IMR-90 (cell line): ENCODE data around the gene HNRNPA3. TPM values are rescaled to one million over a fixed set of nuclear protein-coding genes. Genes with fewer than 3 reads are reported as not detected.

Experiments used
- ATAC-seq: fragments of 200-7000 bp; cut with Tn5 transposase; 2 replicates; pipeline ENCODE4 v1.9.1; 2020; ENCODE audit warnings: low read depth, mild to moderate bottlenecking, moderate library complexity
- BruUV-seq: library from RNA; stranded (reverse); fragments of 400-500 nt; replicated peaks from 2 replicates; lab custom pipeline; 2021; lab: Mats Ljungman, UMichigan
- CTCF ChIA-PET: fragments of 300-600 bp; formaldehyde crosslinking; extraction: SDS; loops from one replicate; lab custom pipeline; 2021; ENCODE audit warnings: antibody characterized with exemption; lab: Yijun Ruan, JAX
- POLR2A ChIA-PET: fragments of 300-600 bp; sonication (Branson Sonifier 250); formaldehyde crosslinking; loops from one replicate; lab custom pipeline; 2022; ENCODE audit warnings: antibody characterized with exemption; ENCODE audit not compliant: unreplicated experiment; lab: Charles Lee
- DNase-seq: peaks from one replicate; pipeline ENCODE4 v3.0.0; 2013
- H2AFZ ChIP-seq: replicated peaks from 2 replicates; pipeline ENCODE3; 2013; ENCODE audit warnings: low read length, mild to moderate bottlenecking; ENCODE audit not compliant: poor library complexity
- H2AK5ac ChIP-seq: 2 replicates; pipeline ENCODE4 v1.6.1; 2013; ENCODE audit warnings: low read depth, low read length, inconsistent platforms
- H2AK9ac ChIP-seq: replicated peaks from 2 replicates; pipeline ENCODE3; 2013; ENCODE audit warnings: mild to moderate bottlenecking, low read depth, low read length, moderate library complexity; ENCODE audit not compliant: poor library complexity
- H2BK120ac ChIP-seq: 2 replicates; pipeline ENCODE4 v1.6.1; 2013; ENCODE audit warnings: low read depth, low read length, inconsistent platforms
- H2BK15ac ChIP-seq: 3 replicates; pipeline ENCODE4 v1.6.1; 2013; ENCODE audit warnings: low read depth, low read length, inconsistent platforms
- H2BK20ac ChIP-seq: 2 replicates; pipeline ENCODE4 v1.6.1; 2013; ENCODE audit warnings: low read depth, mild to moderate bottlenecking, inconsistent platforms, low read length, moderate library complexity
- H2BK5ac ChIP-seq: 2 replicates; pipeline ENCODE4 v1.6.1; 2013; ENCODE audit warnings: mild to moderate bottlenecking, low read depth, low read length, inconsistent platforms; ENCODE audit not compliant: poor library complexity, severe bottlenecking
- H3K14ac ChIP-seq: replicated peaks from 2 replicates; pipeline ENCODE4 v1.6.1; 2013; ENCODE audit warnings: low read depth, low read length, inconsistent platforms
- H3K18ac ChIP-seq: 2 replicates; pipeline ENCODE4 v1.6.1; 2013; ENCODE audit warnings: low read depth, low read length, control low read depth
- H3K23ac ChIP-seq: 2 replicates; pipeline ENCODE4 v1.6.1; 2013; ENCODE audit warnings: low read depth, low read length, inconsistent platforms
- H3K27ac ChIP-seq: 2 replicates; pipeline ENCODE4 v1.5.1; 2013; ENCODE audit warnings: mild to moderate bottlenecking, control low read depth, low read length; ENCODE audit not compliant: insufficient read depth
- H3K27me3 ChIP-seq: 2 replicates; pipeline ENCODE4 v1.6.1; 2013; ENCODE audit warnings: low read length; ENCODE audit not compliant: control insufficient read depth, insufficient read depth
- H3K36me3 ChIP-seq: 2 replicates; pipeline ENCODE4 v1.6.1; 2013; ENCODE audit warnings: low read length, mixed read lengths; ENCODE audit not compliant: control insufficient read depth, insufficient read depth
- H3K4ac ChIP-seq: 2 replicates; pipeline ENCODE4 v1.6.1; 2013; ENCODE audit warnings: low read depth, low read length, inconsistent platforms
- H3K4me1 ChIP-seq: 2 replicates; pipeline ENCODE4 v1.6.1; 2013; ENCODE audit warnings: low read length, mixed read lengths; ENCODE audit not compliant: control insufficient read depth, insufficient read depth
- H3K4me2 ChIP-seq: 2 replicates; pipeline ENCODE4 v1.6.1; 2013; ENCODE audit warnings: low read depth, mild to moderate bottlenecking, control low read depth, low read length, moderate library complexity
- H3K4me3 ChIP-seq: 2 replicates; pipeline ENCODE4 v1.5.1; 2013; ENCODE audit warnings: low read depth, mild to moderate bottlenecking, control low read depth, low read length, moderate library complexity; ENCODE audit not compliant: insufficient read depth
- H3K56ac ChIP-seq: 2 replicates; pipeline ENCODE4 v1.6.1; 2013; ENCODE audit warnings: low read length, inconsistent platforms; ENCODE audit not compliant: insufficient read depth; ENCODE audit errors: extremely low read depth
- H3K79me1 ChIP-seq, 2 experiments: 2 replicates each; pipeline ENCODE4 v1.6.1; 2013; ENCODE audit warnings: low read length in 2 of 2, inconsistent platforms in 1 of 2, low read depth in 1 of 2
- H3K9ac ChIP-seq: 2 replicates; pipeline ENCODE4 v1.6.1; 2013; ENCODE audit warnings: low read depth, low read length, control low read depth
- H3K9me1 ChIP-seq: 2 replicates; pipeline ENCODE4 v1.6.1; 2013; ENCODE audit warnings: low read length, inconsistent platforms; ENCODE audit not compliant: insufficient read depth
- H3K9me3 ChIP-seq: 2 replicates; pipeline ENCODE4 v1.6.1; 2013; ENCODE audit warnings: low read length; ENCODE audit not compliant: control insufficient read depth, insufficient read depth
- H4K20me1 ChIP-seq: 2 replicates; pipeline ENCODE4 v1.6.1; 2013; ENCODE audit warnings: low read length, inconsistent platforms; ENCODE audit not compliant: insufficient read depth
- H4K5ac ChIP-seq: 2 replicates; pipeline ENCODE4 v1.6.1; 2013; ENCODE audit warnings: mild to moderate bottlenecking, low read depth, low read length, control low read depth
- H4K8ac ChIP-seq, 2 experiments: 2 replicates each; pipeline ENCODE4 v1.6.1; 2013; ENCODE audit warnings: low read depth in 2 of 2, low read length in 2 of 2, control low read depth in 1 of 2, inconsistent platforms in 1 of 2
- H4K91ac ChIP-seq: 2 replicates; pipeline ENCODE4 v1.6.1; 2013; ENCODE audit warnings: low read depth, low read length, inconsistent platforms; ENCODE audit not compliant: insufficient read depth
- BHLHE40 ChIP-seq: fragments of 150-350 bp; IDR thresholded peaks from 2 replicates; pipeline ENCODE4 v1.6.1; 2016; ENCODE audit warnings: mild to moderate bottlenecking, low read depth, low read length
- MAZ ChIP-seq: IDR thresholded peaks from 2 replicates; pipeline ENCODE4 v1.6.1; 2012; ENCODE audit warnings: low read depth, mild to moderate bottlenecking, low read length, improper control_type of control experiment, moderate library complexity, borderline replicate concordance
- WGBS, 2 experiments: methylation state at CpG; one replicate each; pipeline versions ENCODE4 v1.1.5 to v1.1.7; 2013; ENCODE audit warnings: missing lambda C conversion rate in 2 of 2; ENCODE audit not compliant: insufficient read length in 1 of 2; ENCODE audit errors: extremely low coverage in 2 of 2; 5-methylcytosine and 5-hydroxymethylcytosine counted together
- dilution Hi-C: fragments of 300-500 bp; cut with HindIII; formaldehyde crosslinking; loops from one replicate; pipeline ENCODE4 v1.14.3; 2018; ENCODE audit warnings: low sequenced_read_pairs; ENCODE audit not compliant: unreplicated experiment
- in situ Hi-C: fragments of 300-500 bp; cut with MboI; formaldehyde crosslinking; loops from 3 replicates; pipeline ENCODE4 v1.14.3; 2019; ENCODE audit warnings: low sequenced_read_pairs, inconsistent platforms, mixed read lengths
- intact Hi-C: fragments of 100-400 bp; cut with micrococcal nuclease; formaldehyde crosslinking; loops from 2 replicates; pipeline ENCODE4 v1.10.0; 2022
- polyA plus RNA-seq, 3 experiments: library from polyadenylated mRNA; depleted of rRNA; stranded (reverse); fragments of >200 nt; gene quantifications; 2 replicates each; pipeline ENCODE4 v1.2.3, GENCODE V29; 2012; ENCODE audit warnings: low replicate concordance in 1 of 3
- total RNA-seq: library from RNA; depleted of rRNA; stranded (reverse); fragments of >200 nt; gene quantifications from 2 replicates; pipeline ENCODE4 v1.2.3, GENCODE V29; 2012
- TF ChIP-seq, protein P1 (sequence below): conservative IDR thresholded peaks from 2 replicates; pipeline ENCODE4 v1.5.1; 2012; ENCODE audit warnings: mild to moderate bottlenecking, low read depth, low read length, improper control_type of control experiment

Gene HNRNPA3
- total and polyA plus RNA-seq, 2 of the 4 experiments (the other 2 are of a cell fraction): 18.6 to 111 TPM

DNA sequence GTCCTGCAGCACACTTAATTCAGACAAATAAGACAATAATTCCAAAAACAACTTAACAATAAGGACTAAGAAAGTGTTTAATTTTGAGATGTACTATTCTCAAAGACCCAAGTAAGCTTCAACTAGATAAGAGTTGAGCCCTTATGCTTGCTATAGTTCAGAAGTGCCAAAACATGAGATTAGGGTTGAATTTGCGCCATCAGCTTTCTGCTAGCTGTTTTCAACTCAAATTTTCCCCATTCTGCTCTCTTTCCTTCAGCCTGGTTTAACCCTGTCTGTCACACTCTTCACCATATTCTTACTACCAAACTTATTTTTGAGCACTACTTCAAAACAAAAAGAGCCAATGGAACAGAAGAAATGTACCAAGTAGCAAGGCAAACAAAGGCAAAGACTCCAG is 47.8 kb downstream of the HNRNPA3 start:
- CTCF ChIA-PET: interaction anchor here (0.6 to 2.6 kb wide), 5 partner anchors 19 to 140 kb away, joined by 3 to 10 read pairs (median 3); no protein-coding TSS in a partner anchor
- BruUV-seq: no TSS peak
- H3K27me3 ChIP-seq: no peaks in the 10 kb centered on the region
- H2BK120ac ChIP-seq: no peak overlapping the region
- TF ChIP-seq BHLHE40: no peak
- TF ChIP-seq, protein P1, sequence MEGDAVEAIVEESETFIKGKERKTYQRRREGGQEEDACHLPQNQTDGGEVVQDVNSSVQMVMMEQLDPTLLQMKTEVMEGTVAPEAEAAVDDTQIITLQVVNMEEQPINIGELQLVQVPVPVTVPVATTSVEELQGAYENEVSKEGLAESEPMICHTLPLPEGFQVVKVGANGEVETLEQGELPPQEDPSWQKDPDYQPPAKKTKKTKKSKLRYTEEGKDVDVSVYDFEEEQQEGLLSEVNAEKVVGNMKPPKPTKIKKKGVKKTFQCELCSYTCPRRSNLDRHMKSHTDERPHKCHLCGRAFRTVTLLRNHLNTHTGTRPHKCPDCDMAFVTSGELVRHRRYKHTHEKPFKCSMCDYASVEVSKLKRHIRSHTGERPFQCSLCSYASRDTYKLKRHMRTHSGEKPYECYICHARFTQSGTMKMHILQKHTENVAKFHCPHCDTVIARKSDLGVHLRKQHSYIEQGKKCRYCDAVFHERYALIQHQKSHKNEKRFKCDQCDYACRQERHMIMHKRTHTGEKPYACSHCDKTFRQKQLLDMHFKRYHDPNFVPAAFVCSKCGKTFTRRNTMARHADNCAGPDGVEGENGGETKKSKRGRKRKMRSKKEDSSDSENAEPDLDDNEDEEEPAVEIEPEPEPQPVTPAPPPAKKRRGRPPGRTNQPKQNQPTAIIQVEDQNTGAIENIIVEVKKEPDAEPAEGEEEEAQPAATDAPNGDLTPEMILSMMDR: no peak
- no peak for TF ChIP-seq MAZ
- H3K9ac ChIP-seq: no peak overlapping the region
- POLR2A ChIA-PET: interaction anchor here (0.9 kb wide), 1 partner anchor 96 kb away, joined by 3 read pairs; no protein-coding TSS in a partner anchor
- peak overlapping the region; percentile 9; the same call in 1 of the 2 replicates for H3K4me3 ChIP-seq
- DNase-seq (no peak), ATAC-seq (no peak)
- H4K5ac ChIP-seq: no peak overlapping the region
- H2AFZ ChIP-seq: no peak overlapping the region
- peaks cover 74% of the 10 kb centered on the region for H4K20me1 ChIP-seq
- H3K9me1 ChIP-seq: peaks cover 10% of the 10 kb centered on the region
- H3K23ac ChIP-seq: peak overlapping the region; percentile 62
- H3K14ac ChIP-seq: 0 out of 2 replicates have a peak overlapping the region, but pooled peaks have one; percentile 17
- H3K4me2 ChIP-seq: peak overlapping the region; percentile 86
- no peak overlapping the region for H2BK15ac ChIP-seq
- no peak overlapping the region for H3K27ac ChIP-seq
- H3K56ac ChIP-seq: no peak overlapping the region
- dilution Hi-C loops: no loop called here
- H3K18ac ChIP-seq: no peak overlapping the region
- H4K91ac ChIP-seq: no peak overlapping the region
- H2AK9ac ChIP-seq: no peak overlapping the region
- no peak overlapping the region for H2BK20ac ChIP-seq
- no peaks in the 10 kb centered on the region; the same call in 1 of the 2 replicates for H3K9me3 ChIP-seq
- H3K79me1 ChIP-seq: peaks cover 0 to 14% of the 10 kb centered on the region in 2 experiments; a peak in 2 of 4 replicates
- peaks cover 3% of the 10 kb centered on the region for H3K4me1 ChIP-seq
- H2AK5ac ChIP-seq: no peak overlapping the region
- in situ Hi-C loops: loop anchor here (5.0 kb wide), 1 partner anchor 72 kb away; no protein-coding TSS in a partner anchor
- H4K8ac ChIP-seq: no peak overlapping the region
- H3K4ac ChIP-seq: no peak overlapping the region
- intact Hi-C loops: loop anchor here (5.0 to 10.0 kb wide), 3 partner anchors 137 to 462 kb away; no protein-coding TSS in a partner anchor
- H2BK5ac ChIP-seq: peak overlapping the region; percentile 23
- WGBS, 2 experiments: no CpG with 5 or more reads among the region's 1 CpG
- peaks cover 10% of the 10 kb centered on the region for H3K36me3 ChIP-seq
